Mucosa of descending colon (tissue), 3 donors: ENCODE results near the gene SPECC1. TPM values are rescaled to one million over a fixed set of nuclear protein-coding genes. Genes with fewer than 3 reads are reported as not detected.

Experiments used
- ATAC-seq: fragments of 200-7000 bp; cut with Tn5 transposase; one replicate; pipeline ENCODE4 v1.9.1; 2020; ENCODE audit warnings: mild to moderate bottlenecking, moderate library complexity
- DNase-seq, 3 donors: peaks; one replicate each; pipeline ENCODE4 v3.0.0-alpha.2; 2020
- H3K36me3 ChIP-seq: fragments of 200-600 bp; one replicate; pipeline ENCODE4 v1.8.0; 2021; ENCODE audit warnings: low read depth, mild to moderate bottlenecking
- H3K4me1 ChIP-seq: fragments of 200-600 bp; one replicate; pipeline ENCODE4 v1.8.0; 2021; ENCODE audit warnings: low read depth, mild to moderate bottlenecking
- H3K4me3 ChIP-seq: fragments of 200-600 bp; one replicate; pipeline ENCODE4 v1.8.0; 2021; ENCODE audit warnings: mild to moderate bottlenecking
- H3K9me3 ChIP-seq: fragments of 200-600 bp; one replicate; pipeline ENCODE4 v1.8.0; 2021; ENCODE audit warnings: mild to moderate bottlenecking
- intact Hi-C, 2 donors: fragments of 100-400 bp; cut with DNase I in 1 of 2; cut with micrococcal nuclease in 1 of 2; formaldehyde crosslinking; loops; one replicate each; pipeline versions ENCODE4 v1.11.0 to v1.11.1; 2022; cut with DNase I, micrococcal nuclease
- total RNA-seq, 3 donors: library from RNA; stranded (reverse); fragmentation: NEBNext Ultra II Directional in 2 of 3; extraction: Animal tissue kit (Norgen Biotek cat#: 25700) in 2 of 3; gene quantifications; one replicate each; pipeline versions ENCODE4 v1.2.1 to v1.2.4, GENCODE V29; 2021 to 2023
- TF ChIP-seq, protein P1 (sequence below): fragments of 200-600 bp; IDR thresholded peaks from one replicate; pipeline ENCODE4 v1.8.0; 2022; ENCODE audit warnings: antibody characterized with exemption, mild to moderate bottlenecking
- donor health status: DM: no; HTN: no; CAD: no; lungs with moderate emphysema.
- donor health status: DM: no; HTN: no; CAD: no.
- donor health status: DM: no; HTN: yes; CAD: no.

The SPECC1 gene
- total RNA-seq, 3 donors from 2014 or later = 36.2 to 86.3 (median 85.7) TPM

- ATAC-seq = no peak
- Histone ChIP-seq H3K4me3 (no peak overlapping the region), H3K4me1 (no peaks in the 10 kb centered on the region), H3K36me3 (no peaks in the 10 kb centered on the region), H3K9me3 (no peaks in the 10 kb centered on the region)
- DNase-seq = no peak
- TF ChIP-seq, protein P1, sequence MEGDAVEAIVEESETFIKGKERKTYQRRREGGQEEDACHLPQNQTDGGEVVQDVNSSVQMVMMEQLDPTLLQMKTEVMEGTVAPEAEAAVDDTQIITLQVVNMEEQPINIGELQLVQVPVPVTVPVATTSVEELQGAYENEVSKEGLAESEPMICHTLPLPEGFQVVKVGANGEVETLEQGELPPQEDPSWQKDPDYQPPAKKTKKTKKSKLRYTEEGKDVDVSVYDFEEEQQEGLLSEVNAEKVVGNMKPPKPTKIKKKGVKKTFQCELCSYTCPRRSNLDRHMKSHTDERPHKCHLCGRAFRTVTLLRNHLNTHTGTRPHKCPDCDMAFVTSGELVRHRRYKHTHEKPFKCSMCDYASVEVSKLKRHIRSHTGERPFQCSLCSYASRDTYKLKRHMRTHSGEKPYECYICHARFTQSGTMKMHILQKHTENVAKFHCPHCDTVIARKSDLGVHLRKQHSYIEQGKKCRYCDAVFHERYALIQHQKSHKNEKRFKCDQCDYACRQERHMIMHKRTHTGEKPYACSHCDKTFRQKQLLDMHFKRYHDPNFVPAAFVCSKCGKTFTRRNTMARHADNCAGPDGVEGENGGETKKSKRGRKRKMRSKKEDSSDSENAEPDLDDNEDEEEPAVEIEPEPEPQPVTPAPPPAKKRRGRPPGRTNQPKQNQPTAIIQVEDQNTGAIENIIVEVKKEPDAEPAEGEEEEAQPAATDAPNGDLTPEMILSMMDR = no peak
- intact Hi-C loops = no loop called here
These were observed 59.3 kb downstream of the SPECC1 start for GRCh38 chr17:20068445-20068844.

DNA sequence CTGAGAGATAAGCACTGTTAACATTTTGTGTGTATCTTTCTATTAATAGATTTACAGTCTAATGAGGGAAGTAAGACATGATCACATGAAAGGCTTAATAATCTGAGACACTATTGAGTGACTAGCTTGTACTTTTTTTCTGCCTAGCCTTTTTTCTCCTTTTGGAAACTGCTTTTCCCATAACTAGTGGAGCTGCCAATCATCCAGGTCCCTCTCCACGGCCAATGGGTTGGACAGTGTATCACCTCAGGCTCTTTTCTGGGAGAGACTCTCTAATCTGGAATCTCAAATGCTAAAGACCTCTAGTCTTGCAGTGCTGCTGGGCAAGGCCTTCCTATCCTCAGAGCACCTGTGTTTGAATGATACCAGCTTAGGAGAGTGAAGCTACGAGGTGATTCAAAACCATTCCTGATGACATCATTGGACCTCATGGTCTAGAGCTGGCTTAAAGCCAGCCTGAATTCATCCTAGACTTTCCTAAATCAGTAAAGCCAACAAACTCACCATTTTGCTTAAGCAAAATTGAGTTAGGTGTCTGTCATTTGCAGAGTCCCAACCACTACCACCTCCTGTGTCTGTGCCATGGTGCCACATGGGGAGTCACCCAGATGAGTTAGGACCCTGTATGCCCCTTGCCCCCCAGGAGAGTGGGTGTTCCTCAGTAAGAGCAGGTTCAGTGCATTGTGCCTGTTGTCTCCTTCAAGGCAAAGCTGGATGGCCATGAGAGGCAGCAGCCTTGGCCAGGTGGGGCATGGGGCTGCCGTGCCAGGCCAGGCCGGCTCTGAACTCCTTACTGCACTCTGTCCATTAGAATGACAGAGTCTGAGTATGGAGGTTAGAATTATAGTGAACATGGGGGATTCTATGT, 62.9 kb downstream of the SPECC1 start:
- no peak overlapping the region for H3K4me3 ChIP-seq
- DNase-seq = no peak
- TF ChIP-seq, protein P1 = no peak
- H3K4me1 ChIP-seq = no peaks in the 10 kb centered on the region
- ATAC-seq = no peak
- no peaks in the 10 kb centered on the region for H3K9me3 ChIP-seq
- intact Hi-C loops = no loop called here
- no peaks in the 10 kb centered on the region for H3K36me3 ChIP-seq

GRCh38 chr17:20072692-20072992, 63.5 kb downstream of the SPECC1 start:
- no peaks in the 10 kb centered on the region for H3K4me1 ChIP-seq
- DNase-seq = no peak
- no peak overlapping the region for H3K4me3 ChIP-seq
- no peaks in the 10 kb centered on the region for H3K36me3 ChIP-seq
- H3K9me3 ChIP-seq = no peaks in the 10 kb centered on the region
- ATAC-seq = no peak
- intact Hi-C loops = no loop called here
- TF ChIP-seq, protein P1 = no peak

DNA sequence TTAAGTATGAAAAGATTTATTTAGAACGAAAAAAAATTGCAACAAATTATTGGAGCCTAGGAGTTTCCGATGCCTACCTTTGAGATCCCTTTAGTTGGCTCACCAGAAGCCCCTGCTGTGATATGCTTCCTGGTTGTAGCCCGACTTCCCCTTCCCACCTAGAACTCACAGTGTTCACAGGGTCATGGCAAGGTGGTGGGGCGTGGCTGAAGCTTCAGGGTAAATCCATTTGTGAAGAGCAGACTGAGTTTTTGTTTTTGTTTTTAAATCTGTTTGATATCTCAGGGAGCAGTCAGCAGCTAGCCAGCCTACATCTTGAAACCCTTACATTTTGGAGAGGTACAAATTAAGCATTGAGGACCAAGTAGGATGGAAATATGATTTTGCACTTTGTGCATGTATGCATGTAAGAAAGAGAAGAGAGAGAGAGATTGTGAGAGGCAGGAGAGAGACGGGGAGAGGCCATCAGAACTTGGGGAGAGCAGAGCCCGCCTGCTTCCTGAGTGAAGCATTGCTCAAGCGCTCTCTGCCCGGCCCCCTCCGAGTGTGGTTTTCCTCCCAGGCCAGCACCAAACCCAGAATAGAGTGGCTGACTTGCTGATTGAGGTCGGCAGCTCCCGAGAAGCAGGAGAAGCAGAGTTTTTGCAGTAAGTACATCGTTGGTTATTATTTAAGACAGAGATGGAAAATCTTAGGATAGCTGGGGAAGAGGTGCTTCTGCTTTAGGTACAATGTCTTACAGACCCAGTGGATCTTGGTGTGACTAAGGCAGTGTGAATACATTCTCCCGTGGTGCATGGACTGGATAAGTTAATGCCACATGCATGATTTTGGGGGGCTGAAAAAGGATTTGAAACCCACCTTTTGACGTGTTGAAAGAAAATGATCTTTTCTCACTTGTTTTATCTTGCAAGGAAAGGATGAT, 64.2 kb downstream of the SPECC1 start:
- DNase-seq (peak; percentile 35 to 63 (median 42)), ATAC-seq (peak; percentile 65)
- intact Hi-C loops = no loop called here
- H3K36me3 ChIP-seq = no peaks in the 10 kb centered on the region
- no peak overlapping the region for H3K4me3 ChIP-seq
- TF ChIP-seq, protein P1 = no peak
- no peaks in the 10 kb centered on the region for H3K9me3 ChIP-seq
- H3K4me1 ChIP-seq = no peaks in the 10 kb centered on the region

DNA sequence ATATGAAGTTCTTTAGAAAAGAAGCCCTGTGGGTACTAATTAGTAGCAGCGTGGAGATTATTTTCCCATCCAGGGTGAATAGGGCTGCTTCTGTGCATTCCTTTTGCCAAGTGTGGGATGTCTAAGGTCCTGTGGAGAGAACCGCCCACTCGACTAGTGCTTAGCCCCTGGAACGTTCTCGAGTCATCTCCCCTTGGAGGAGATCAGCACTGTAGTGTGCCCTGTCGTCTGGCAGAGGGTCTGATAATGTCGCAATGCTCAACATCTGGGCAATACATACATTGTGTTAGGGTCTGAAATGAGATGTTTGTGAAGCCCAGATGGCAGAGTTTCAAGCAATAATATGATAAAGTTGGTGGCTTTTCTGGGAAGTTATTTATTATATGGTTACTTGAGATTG, 64.8 kb downstream of the SPECC1 start:
- intact Hi-C loops = no loop called here
- TF ChIP-seq, protein P1 = no peak
- Histone ChIP-seq H3K4me3 (no peak overlapping the region), H3K9me3 (no peaks in the 10 kb centered on the region), H3K36me3 (no peaks in the 10 kb centered on the region), H3K4me1 (no peaks in the 10 kb centered on the region)
- DNase-seq (no peak), ATAC-seq (no peak)
